NCI-H2107 (cell line): Measurements from ENCODE around the gene RPL22.
"Not testable (repeated sequence)": the region's sequence is repeated elsewhere in the genome, so short reads cannot be mapped to it uniquely, and the experiment has no call there.

Experiments
- DNase-seq: peaks from one replicate; lab custom pipeline; 2025; lab: John Stamatoyannopoulos, UW

RPL22 gene

DNA sequence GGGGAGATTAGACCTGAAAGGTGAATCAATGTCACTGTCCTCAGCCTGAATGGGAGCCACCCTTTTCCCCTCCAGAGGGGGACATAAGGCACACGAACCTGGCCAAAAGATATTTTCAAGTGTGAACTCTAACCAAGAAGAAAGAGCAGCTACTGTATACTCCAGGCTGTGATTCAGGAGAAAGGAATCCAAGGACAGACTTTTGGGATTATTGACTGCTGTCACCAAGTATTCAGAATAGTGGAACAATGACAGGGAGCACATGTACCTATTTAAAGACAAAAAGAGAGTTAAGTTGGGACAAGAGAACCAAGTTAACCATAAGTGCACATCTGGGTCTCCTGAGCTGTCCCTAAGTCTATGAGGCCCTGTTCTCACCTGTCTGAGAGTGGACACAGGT lies 34.0 kb upstream of the RPL22 start:
- no peak for DNase-seq

DNA sequence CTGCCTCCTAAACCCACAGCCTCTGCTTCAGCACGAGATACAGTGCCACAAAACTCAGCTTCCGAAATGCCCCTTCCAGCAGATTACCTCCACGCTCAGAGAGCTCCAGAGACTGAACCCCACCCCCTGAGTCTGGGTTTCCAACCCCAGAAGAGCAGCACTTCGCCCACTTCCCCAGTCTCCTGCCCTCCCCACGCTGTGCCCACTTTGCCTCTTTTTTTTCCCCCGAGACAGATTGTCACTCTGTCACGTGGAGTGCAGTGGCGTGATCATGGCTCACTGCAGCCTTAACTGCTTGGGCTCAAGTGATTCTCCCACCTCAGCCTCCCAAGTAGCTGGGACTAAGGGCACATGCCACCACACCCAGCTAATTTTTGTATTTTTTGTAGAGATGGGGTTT lies 26.3 kb upstream of the RPL22 start:
- no peak for DNase-seq

DNA sequence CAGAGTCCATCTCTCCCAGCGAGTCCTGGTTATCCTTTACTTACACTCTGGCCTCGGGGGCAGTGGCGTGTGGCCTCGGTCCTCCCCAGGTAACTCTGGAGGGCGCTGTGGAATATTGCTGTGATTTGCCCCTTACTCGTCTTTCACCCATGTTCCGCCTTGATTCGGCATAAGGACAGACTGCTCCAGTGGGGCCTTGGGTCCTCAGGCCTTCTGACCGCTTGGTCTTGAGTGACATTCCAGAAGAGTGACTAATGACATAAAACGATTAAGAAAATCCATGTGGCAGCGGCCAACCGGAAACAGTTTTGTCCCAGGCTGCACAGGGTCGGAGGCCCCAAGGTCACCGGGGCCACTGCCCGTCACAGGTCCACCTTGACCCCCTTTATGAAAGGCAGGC lies 25.3 kb upstream of the RPL22 start:
- no peak for DNase-seq

DNA sequence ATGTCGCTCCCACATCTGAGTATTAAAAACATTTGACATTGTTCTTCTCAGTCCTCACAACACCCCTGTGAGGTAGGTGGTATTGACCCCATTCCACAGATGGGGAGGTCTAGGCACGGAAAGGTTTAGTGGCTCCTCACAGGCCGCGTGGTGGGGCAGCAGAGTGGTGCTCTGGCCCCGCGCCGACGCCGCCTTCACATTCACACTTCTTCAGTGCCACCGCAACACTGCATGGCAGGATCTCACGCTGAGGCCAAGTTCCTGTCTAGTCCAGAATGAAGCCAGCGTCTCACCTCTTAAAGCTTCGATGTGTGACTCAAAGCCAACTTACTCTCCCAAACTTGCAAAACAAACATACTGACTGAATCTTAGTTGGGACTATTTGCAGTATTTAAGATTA lies 24.2 kb upstream of the RPL22 start:
- no peak for DNase-seq

DNA sequence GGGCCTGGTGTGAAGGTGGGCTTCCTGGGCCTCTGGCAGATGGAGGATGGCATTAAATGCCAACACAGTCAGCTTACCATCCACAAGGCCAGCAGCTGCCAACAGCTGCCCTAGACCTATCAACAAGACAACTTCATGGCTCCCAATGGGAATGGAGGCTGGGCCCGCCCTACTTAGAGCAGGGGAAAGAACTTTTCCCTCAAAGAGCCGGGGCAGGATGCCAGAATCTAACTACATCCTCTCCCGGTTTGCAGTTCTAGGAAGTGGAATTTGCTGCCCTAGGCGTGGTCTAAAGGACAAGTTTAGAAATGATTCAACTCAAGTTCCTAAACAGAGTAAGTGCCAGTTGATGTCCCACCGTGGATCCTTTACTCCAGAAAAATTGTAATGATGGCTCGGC lies 23.2 kb upstream of the RPL22 start:
- DNase-seq, result no peak

DNA sequence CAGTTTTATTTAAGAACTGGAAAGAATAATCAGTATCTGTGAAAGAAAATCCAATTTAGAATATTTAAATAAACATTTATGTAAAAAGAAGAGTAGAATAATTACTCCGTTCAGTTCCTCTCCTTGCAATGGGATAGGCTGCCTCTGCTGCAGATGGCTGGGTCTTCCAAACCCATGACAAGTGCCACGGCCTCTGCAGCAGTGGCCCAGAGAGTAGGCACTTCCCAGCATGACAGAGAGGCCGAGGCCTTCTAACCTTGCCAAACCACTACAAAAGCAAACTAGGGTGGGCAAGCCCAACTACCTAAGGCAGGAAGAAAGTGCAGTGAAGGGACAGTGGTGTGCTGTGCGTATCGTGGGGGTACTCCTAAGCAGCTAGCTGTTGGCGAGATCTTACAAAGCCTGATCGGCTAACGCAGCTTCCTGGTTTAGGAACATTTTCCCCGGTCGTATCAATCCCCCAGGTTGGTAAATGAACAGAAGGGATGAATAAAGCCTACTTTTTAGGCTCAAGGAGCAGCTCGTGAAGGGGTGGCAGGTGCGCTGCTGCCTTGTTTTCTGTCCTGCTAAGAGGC lies 21.9 kb upstream of the RPL22 start:
- no peak for DNase-seq

DNA sequence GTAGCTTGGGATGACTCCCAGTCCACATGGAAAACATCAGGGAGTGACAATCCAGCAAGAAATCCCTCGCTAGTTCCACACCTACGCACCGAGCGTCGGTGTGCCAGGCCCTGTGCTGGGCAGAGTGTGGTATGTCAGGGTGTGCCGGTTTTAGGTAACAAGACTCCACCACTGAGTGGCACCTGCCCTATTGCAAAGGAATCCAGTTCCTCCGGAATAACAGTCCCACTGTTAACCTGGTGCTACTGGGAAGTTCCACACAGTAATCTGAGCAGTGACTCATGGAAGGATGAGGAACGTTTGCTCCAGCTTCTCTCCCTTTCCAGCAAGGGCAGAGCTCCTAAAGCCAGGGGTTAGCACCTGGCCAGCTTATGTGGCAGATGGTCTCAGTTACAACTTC lies 20.8 kb upstream of the RPL22 start:
- no peak for DNase-seq

DNA sequence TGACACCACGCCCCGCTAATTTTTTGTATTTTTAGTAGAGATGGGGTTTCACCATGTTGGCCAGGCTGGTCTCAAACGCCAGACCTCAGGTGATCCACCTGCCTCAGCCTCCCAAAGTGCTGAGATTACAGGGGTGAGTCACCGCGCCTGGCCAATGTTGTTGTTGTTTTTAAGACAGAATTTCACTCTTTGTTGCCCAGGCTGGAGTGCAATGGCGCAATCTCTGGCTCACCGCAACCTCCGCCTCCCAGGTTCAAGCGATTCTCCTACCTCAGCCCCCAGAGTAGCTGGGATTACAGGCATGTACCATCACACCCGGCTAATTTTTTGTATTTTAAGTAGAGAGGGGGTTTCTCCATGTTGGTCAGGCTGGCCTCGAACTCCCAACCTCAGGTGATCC lies 20.2 kb upstream of the RPL22 start:
- not testable (repeated sequence) for DNase-seq

DNA sequence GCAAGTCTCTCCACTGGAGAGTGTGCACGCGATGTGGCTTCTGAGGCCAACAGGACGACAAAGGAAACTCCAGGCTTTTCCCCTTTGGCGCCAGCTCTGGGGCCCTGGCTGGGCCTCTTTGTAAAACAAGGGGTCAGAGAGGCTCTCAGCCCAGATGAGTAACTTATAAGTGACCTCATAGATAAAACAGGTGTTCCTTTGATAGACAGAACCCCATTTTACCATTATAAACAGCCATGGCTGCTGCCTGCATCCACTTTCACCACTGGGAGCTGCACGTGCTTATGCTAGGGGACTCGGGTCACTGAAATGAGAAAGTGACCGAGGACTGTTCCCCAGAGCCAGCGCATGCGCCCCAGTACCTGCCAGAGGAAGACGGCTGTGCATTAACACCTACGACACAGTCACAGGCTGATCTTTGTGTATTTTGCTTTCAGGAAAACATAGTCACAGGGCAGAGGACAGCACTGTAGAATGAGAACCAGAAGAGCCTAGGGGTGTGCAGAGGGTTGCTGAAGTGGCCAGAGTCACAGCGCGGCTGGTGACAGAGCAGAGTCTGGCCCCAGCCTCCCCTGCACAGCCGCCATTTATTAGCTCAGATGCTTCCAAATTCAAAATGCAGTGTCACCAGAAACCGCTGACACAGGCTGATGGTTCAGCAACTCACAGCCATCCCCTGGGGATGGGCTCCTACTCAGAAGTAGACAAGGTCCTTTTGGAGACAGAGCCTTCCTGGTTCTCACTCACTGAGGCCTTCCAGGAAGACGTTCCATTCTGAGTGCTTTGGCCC lies 19.2 kb upstream of the RPL22 start:
- no peak for DNase-seq

DNA sequence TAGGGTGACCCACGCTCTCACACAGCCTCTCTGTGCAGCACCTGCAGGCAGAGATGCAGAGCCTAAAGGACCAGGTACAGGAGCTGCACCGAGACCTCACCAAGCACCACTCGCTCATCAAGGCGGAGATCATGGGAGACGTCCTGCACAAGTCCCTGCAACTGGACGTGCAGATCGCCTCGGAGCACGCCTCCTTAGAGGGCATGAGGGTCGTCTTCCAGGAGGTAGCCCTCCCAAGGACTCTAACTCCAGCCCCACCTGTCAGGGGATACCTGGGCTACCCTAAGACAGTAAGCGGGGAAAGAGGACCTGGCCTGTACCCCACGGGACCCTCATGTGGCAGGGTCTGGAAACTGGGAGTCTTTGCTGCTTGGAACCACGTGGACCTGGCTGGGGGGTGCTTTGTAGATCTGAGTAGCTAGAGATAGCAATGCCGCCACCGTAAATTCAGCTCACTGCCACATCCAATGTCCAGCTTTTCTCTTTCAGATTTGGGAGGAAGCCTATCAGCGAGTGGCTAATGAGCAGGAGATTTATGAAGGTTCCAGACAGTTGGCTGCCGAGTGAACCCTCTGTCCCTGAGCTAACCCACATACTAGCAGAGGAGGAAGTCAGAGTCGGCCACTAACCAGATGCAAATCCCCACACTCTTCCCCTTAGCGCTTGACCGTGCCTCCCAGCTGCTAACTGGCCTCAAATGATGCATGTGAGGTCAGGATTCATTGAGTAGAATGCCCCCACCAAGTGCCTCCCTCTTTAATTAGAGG lies 13.0 kb upstream of the RPL22 start:
- DNase-seq, result no peak

DNA sequence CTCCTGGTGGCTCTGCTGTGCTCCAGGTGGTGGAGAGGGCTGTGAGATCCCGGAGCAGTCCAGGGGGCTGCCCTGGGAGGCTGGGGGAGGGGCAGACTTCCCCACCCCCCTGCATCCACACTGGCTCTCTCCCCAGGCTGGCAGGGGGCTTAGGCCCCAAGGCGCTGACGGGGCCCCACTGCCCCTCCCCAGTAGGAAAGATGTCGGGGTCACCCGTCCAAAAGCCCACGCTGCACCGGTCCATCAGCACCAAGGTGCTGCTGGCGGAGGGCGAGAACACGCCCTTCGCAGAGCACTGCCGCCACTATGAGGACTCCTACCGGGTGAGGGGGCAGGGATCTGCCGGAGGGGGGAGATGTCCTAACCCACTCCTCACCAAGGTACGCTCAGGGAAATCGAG lies 12.3 kb upstream of the RPL22 start:
- no peak for DNase-seq

DNA sequence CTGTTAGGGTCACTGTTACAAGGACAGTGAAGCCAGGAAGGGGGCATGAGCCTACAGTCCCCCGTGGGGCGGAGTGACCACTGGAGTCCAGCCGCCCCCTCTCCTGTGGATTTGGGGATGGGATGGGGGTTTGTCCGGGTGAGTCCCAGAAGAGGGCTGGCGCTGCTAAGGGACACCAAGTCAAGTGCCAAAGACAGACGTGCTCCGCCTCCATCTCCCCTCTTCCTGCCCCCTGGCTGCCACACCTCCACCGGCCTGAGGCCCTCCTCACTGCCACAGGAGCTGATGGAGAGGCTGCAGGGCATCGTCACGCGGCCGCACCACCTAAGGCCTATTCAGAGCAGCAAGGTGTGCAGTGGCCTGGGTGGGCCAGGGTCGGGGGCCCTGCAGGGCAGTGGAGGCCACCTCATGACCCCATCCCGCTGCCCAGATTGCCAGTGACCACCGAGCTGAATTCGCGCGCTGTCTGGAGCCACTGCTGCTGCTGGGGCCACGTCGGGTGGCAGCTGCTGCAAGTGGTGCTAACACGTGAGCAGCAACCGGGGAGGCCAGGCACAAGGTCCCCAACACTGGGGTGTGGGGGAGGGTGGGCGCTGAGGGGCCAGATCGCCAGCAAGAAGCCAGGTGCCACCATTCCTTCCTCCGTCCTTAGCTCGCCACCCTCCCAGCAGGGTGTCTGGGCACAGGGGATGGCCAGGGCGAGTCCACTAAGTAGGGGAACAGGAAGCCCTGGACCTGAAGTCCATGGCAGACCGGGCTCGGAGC lies 11.4 kb upstream of the RPL22 start:
- no peak for DNase-seq

DNA sequence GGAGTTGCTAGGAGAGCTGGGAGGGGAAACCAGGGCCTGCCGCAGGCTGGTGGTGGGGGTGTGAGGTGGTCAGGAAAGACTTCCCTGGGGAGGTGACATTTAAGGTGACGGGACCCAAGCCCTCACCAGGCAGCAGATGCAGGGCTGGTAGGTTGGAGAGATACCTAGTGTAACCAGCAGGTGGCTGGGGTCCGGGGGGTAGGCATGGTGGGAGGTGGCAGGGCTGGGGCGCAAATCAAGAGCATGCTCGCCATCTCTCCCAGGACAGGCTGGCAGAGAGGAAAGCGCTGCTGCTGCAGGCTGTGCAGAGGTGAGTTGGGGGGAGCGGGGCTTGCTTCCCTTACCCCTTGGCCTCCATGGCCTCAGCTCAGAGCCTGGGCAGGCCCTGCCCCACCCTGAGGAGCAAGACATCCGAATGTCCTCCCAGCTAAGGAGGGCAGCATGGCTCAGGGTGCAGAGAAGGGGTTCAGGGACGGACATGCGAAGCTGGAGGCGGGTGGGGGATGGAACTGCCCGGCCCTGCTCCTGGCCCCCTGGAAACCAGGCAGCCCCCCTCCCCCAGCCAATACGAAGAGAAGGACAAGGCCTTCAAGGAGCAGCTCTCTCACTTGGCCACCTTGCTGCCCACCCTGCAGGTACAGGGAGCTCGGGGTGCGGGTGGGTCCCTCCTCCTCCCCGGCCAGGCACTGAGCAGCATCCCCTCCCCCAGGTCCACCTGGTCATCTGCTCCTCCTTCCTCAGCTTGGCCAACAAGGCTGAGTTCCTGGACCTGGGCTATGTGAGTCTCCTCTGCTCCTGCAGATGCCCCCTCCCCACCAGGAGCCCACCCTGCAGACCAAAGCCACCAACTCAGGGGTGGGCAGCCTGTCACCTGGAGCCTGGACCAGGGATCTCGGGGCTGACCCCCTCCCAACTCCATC lies 10.5 kb upstream of the RPL22 start:
- DNase-seq, result no peak

DNA sequence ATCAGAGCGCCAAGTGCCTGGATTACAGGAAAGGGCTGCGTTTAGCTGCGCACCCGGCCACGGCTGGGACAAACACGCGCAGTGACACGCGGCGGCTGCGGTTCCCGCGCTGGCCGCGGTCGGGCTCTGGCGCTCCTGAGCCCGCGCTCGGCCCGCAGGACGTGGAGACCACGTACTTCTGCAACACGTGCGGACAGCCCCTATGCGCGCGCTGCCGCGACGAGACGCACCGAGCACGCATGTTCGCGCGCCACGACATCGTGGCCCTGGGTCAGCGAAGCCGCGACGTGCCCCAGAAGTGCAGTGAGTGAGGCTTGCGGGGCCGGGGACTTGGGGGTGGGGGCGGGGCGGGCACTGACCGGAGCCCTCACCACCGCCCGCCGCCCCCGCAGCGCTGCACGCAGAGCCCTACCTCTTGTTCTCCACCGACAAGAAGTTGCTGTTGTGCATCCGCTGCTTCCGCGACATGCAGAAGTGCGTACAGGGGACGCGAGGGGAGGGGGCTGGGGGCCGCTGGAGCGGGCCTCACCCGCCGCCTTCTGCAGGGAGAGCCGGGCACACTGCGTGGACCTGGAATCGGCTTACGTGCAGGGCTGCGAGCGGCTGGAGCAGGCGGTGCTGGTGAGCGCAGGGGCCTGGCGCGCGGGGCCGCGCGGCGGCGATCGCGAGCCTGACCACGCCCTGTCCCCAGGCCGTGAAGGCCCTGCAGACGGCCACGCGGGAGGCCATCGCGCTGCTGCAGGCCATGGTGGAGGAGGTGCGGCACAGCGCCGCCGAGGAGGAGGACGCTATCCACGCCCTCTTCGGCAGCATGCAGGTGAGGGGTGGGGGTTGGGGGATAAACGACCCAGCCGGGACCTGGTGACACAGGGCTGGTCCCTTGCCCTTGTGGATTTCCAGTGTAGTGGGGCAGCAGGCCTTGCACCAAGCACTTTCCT lies 9.6 kb upstream of the RPL22 start:
- DNase-seq, result no peak

DNA sequence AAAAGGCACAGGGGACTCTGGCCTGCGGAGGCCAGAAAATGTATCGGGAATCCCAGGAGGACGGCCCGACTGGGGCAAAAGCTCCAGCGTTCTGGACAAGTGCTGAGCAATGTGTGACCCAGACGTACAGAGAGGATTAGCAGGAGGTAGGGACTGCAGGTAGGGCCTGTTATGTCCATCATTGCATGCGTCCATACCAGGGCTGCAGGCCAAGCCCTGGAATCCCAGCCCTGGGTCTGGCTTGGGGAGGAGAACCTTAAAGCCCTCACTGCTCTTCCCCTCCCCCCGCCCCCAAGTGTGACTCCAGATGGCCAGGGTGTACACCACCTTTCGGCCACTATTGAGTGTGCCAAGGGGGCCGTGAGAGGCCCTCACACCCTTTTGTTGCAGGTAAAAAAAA lies 8.5 kb upstream of the RPL22 start:
- DNase-seq, result no peak

DNA sequence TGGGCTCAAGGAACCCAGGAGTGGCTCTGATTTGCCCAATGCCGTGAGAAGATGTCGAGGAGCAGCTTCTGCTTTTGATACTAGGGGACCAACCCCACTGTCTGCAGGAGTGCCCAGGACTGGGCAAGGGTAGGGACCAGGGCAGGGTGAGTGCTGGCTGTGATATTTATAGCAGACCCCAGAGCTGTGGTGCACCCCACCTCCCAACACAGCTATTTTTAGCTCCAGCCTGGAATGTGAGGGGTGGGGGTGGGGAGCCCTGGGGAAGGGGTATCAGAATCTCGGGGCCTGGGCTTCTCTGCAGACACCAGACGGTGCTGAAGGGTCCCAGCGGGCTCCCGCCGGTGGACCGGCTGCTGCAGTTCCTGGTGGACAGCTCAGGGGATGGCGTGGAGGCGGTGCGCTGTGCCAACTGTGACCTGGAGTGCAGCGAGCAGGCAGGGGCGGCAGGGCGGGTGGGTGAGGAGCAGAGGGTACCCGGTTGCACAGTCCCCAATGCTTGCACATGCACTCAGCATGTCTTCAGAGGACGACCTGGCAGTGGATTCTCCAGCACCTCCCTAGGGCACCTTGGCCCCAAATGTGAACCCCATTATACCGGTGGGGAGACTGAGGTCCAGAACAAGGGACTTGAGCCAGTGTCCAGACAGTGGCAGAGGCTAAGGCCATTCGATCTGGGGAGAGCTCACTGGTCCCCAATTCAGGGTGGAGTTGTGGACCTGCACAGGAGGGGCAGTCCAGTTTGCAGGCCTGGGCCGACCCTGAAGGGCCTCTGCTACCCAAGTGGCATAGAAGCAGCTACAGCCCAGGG lies 7.9 kb upstream of the RPL22 start:
- no peak for DNase-seq

DNA sequence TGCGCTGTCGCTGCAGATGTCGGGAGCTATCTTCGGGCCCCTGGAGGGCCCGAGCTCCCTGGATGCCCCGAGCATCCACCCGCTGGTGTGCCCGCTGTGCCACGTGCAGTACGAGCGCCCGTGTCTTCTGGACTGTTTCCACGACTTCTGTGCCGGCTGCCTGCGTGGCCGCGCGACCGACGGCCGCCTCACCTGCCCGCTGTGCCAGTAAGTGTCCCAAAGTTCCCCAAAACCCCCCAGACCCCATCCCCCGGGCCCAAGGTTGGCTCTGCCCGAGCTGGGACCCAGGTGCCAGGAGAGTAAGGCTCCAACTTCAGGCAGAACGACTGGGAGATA lies 7.1 kb upstream of the RPL22 start:
- DNase-seq, result no peak

DNA sequence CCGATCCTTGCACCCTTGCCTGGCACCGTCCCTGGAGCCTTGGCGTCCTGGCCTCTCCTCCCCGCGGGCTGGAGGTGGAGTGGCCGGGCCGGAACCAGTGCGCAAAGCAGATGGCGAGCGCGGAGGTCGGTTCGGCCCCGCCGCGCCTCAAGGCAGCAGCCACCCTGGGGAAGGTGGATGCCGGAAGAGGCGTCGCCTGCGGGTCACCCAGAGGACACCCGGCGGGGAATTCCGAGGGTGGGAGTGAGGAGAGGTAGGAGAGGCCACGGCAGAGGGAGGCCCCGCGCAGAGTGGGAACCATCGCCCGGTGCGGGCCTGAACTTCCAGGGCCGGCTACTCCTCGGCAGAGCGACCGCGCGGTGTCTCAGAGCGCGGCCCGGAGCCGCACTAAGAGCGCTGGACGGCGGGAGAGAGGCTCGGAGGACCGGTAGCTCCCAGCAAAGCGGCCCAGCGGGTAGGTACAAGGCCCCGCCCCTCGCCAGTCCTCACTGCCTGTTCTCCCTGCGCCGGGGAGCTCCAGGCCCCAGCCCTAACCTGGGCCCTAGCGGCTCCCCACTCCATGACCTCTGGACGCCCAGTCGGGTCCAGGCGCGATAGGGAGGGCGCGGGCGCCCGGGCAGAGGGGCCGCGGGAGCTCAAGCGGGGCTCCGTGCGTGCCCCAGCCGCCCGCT lies 6.6 kb upstream of the RPL22 start, which contains the start of gene RNF207:
TSS of gene RNF207 (plus strand) at position 271 of the 671 bp plus-strand sequence. CDS start 417 bp downstream, outside the sequence.
- DNase-seq, result no peak

DNA sequence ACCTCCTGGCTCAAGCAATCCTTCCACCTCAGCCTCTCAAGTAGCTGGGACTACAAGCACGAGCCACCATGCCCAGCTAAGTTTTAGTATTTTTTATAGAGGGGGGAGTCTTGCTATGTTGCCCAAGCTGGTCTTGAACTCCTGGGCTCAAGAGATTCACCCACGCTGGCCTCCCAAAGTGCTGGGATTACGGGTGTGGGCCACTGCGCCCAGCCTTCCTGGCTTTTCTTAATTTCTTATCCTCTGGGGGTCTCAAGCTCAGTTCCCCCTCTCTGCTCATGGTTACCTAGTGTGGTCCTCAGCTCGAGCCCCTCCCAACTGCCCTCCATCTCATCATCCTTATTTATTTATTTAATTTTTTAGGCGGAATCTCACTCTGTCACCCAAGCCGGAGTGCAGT lies 2.9 kb upstream of the RPL22 start:
- DNase-seq, result no peak
